Cardiac fibroblast (primary cell): ENCODE results near the gene CPSF4.
A peak's percentile ranks its signal among the peaks of the same experiment; 100 is the strongest.

Source experiments
- DNase-seq, 2 donors: peaks; one replicate each; pipeline versions ENCODE4 v3.0.0 to v3.0.0-alpha.2; 2010; ENCODE audit warnings: low read depth in 2 of 2
- H3K4me3 ChIP-seq, 2 donors: replicated peaks in 1 of 2; 1 replicate in 1 of 2; 2 replicates in 1 of 2; pipeline ENCODE4 v1.5.1; 2011; ENCODE audit warnings: low read depth in 2 of 2, low read length in 2 of 2, mild to moderate bottlenecking in 2 of 2, moderate library complexity in 1 of 2
- CTCF ChIP-seq: IDR thresholded peaks from one replicate; pipeline ENCODE4 v1.5.1; 2011; ENCODE audit warnings: low read depth, mild to moderate bottlenecking, low read length, inconsistent platforms

Gene CPSF4

GRCh38 chr7:99456288-99456687 lies 17.5 kb downstream of the CPSF4 start:
- no peak overlapping the region for H3K4me3 ChIP-seq
- TF ChIP-seq CTCF = no peak
- DNase-seq = no peak

- H3K4me3 ChIP-seq = no peak overlapping the region
- no peak for DNase-seq
- TF ChIP-seq CTCF = no peak
Observed at GRCh38 chr7:99457050-99457649, 18.4 kb downstream of the CPSF4 start.

- TF ChIP-seq CTCF = no peak
- DNase-seq = no peak
- no peak overlapping the region for H3K4me3 ChIP-seq
Observed at GRCh38 chr7:99457650-99458493, 19.1 kb downstream of the CPSF4 start.

GRCh38 chr7:99459087-99459486 lies 20.3 kb downstream of the CPSF4 start:
- H3K4me3 ChIP-seq = no peak overlapping the region
- TF ChIP-seq CTCF = peak; percentile 33
- peak; percentile 23 to 37 for DNase-seq

- no peak for DNase-seq
- no peak for TF ChIP-seq CTCF
- H3K4me3 ChIP-seq = no peak overlapping the region
Observed at GRCh38 chr7:99460651-99461050, 21.9 kb downstream of the CPSF4 start.

GRCh38 chr7:99461221-99461620 lies 22.5 kb downstream of the CPSF4 start:
- H3K4me3 ChIP-seq = no peak overlapping the region
- DNase-seq = no peak
- TF ChIP-seq CTCF = no peak
